Loucy (cell line): ENCODE data around the gene IBA57.

Source experiments
- H2AFZ ChIP-seq: fragments of 200-600 bp; sonication (generic); 2 replicates; pipeline ENCODE4 v1.6.0; 2016; ENCODE audit warnings: antibody characterized with exemption, mild to moderate bottlenecking, low read length, moderate library complexity
- H3F3A ChIP-seq: fragments of 200-600 bp; 2 replicates; pipeline ENCODE4 v1.6.0; 2016; ENCODE audit warnings: antibody characterized with exemption, low read depth, mild to moderate bottlenecking
- H3K27me3 ChIP-seq: fragments of 200-600 bp; sonication (generic); 2 replicates; pipeline ENCODE4 v1.6.1; 2014; ENCODE audit warnings: low read length, mild to moderate bottlenecking; ENCODE audit not compliant: insufficient read depth, poor library complexity, severe bottlenecking
- H3K36me3 ChIP-seq: fragments of 200-600 bp; sonication (generic); 2 replicates; pipeline ENCODE4 v1.6.1; 2016; ENCODE audit warnings: low read length; ENCODE audit not compliant: insufficient read depth
- H3K4me1 ChIP-seq: fragments of 200-600 bp; sonication (generic); 2 replicates; pipeline ENCODE4 v1.5.1; 2014; ENCODE audit warnings: low read length, mild to moderate bottlenecking; ENCODE audit not compliant: insufficient read depth, poor library complexity, severe bottlenecking
- H3K4me2 ChIP-seq: fragments of 200-600 bp; sonication (generic); 2 replicates; pipeline ENCODE4 v1.6.0; 2014; ENCODE audit warnings: antibody characterized with exemption, low read length, low read depth, mild to moderate bottlenecking; ENCODE audit not compliant: poor library complexity, severe bottlenecking
- H3K4me3 ChIP-seq: fragments of 200-600 bp; sonication (generic); 2 replicates; pipeline ENCODE4 v1.5.1; 2014; ENCODE audit warnings: low read length, mild to moderate bottlenecking, mixed read lengths; ENCODE audit not compliant: poor library complexity, severe bottlenecking
- H3K79me2 ChIP-seq: fragments of 200-600 bp; sonication (generic); 2 replicates; pipeline ENCODE4 v1.6.1; 2014; ENCODE audit warnings: low read length; ENCODE audit not compliant: insufficient read depth
- H3K9ac ChIP-seq: fragments of 200-600 bp; sonication (generic); 2 replicates; pipeline ENCODE4 v1.6.0; 2014; ENCODE audit warnings: mild to moderate bottlenecking, low read depth, low read length, moderate library complexity; ENCODE audit not compliant: poor library complexity, severe bottlenecking
- H3K9me2 ChIP-seq: fragments of 200-600 bp; sonication (generic); replicated peaks from 2 replicates; pipeline ENCODE4 v1.6.1; 2016; ENCODE audit warnings: low read depth, low read length, mixed read lengths
- H3K9me3 ChIP-seq: fragments of 200-600 bp; sonication (generic); 2 replicates; pipeline ENCODE4 v1.6.1; 2014; ENCODE audit warnings: mild to moderate bottlenecking, antibody characterized with exemption, low read length, low read depth; ENCODE audit not compliant: insufficient read depth
- H4K20me1 ChIP-seq: fragments of 200-600 bp; sonication (generic); 2 replicates; pipeline ENCODE4 v1.6.0; 2014; ENCODE audit warnings: antibody characterized with exemption, low read length, mild to moderate bottlenecking; ENCODE audit not compliant: insufficient read depth, poor library complexity, severe bottlenecking
- EZH2phosphoT487 ChIP-seq: fragments of 200-600 bp; IDR thresholded peaks from 2 replicates; pipeline ENCODE4 v1.6.1; 2018; ENCODE audit warnings: antibody characterized with exemption, mild to moderate bottlenecking, moderate library complexity, borderline replicate concordance
- TF ChIP-seq, protein P1 (sequence below): fragments of 200-600 bp; sonication (generic); conservative IDR thresholded peaks from 2 replicates; pipeline ENCODE4 v1.5.1; 2014; ENCODE audit warnings: mild to moderate bottlenecking, antibody characterized with exemption, low read length

The IBA57 gene

DNA sequence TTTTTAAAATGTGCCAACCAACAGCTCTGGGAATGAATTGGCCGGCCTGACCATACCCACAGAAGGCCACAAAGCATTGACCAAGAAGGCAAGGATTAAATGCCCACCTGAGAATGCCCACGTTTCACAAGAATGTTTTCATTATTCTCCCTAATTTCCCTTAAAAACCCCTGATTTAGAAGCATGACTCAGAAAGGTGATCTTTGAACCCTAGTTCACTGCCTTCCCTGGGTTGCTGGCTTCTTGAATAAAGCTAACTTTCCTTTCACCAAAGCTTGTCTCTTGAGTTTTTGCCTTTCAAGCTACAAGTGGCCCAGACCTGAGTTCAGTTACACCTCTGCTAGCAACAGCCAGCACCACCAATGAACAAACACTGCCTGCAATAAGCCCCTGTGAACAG, 42.1 kb upstream of the IBA57 start:
- TF ChIP-seq EZH2phosphoT487 = no peak
- TF ChIP-seq, protein P1, sequence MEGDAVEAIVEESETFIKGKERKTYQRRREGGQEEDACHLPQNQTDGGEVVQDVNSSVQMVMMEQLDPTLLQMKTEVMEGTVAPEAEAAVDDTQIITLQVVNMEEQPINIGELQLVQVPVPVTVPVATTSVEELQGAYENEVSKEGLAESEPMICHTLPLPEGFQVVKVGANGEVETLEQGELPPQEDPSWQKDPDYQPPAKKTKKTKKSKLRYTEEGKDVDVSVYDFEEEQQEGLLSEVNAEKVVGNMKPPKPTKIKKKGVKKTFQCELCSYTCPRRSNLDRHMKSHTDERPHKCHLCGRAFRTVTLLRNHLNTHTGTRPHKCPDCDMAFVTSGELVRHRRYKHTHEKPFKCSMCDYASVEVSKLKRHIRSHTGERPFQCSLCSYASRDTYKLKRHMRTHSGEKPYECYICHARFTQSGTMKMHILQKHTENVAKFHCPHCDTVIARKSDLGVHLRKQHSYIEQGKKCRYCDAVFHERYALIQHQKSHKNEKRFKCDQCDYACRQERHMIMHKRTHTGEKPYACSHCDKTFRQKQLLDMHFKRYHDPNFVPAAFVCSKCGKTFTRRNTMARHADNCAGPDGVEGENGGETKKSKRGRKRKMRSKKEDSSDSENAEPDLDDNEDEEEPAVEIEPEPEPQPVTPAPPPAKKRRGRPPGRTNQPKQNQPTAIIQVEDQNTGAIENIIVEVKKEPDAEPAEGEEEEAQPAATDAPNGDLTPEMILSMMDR = no peak
- Histone ChIP-seq H2AFZ (no peak overlapping the region), H3F3A (no peaks in the 10 kb centered on the region), H3K9me2 (no peaks in the 10 kb centered on the region), H3K79me2 (no peaks in the 10 kb centered on the region), H4K20me1 (no peaks in the 10 kb centered on the region), H3K36me3 (no peaks in the 10 kb centered on the region), H3K4me1 (no peaks in the 10 kb centered on the region), H3K4me2 (no peak overlapping the region), H3K27me3 (peaks cover 8% of the 10 kb centered on the region), H3K9me3 (no peaks in the 10 kb centered on the region), H3K4me3 (no peak overlapping the region), H3K9ac (no peak overlapping the region)

- TF ChIP-seq, protein P1 = no peak
- no peak for TF ChIP-seq EZH2phosphoT487
- Histone ChIP-seq H3K9me3 (no peaks in the 10 kb centered on the region), H2AFZ (no peak overlapping the region)
Measured at GRCh38 chr1:228125185-228125584, 40.4 kb upstream of the IBA57 start.

DNA sequence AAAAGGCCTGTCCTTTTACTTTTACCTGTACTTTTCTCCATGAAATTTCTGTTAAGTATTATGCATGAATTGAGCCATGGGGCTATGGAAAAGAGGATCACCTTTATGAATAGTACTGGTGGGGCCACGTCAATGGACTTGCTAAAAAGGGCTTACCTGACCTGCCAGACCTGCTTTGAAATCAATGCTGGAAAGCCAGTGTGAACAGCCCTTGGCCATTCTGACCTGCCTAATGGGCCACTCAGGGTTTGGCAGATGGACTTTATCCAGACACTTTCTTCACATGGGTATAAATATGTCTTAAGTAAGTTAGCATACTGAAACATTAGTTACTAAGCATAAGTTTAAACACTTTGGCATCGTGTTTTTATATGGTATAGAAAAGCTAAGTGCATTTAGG, 33.8 kb upstream of the IBA57 start:
- no peaks in the 10 kb centered on the region for H3K4me1 ChIP-seq
- no peaks in the 10 kb centered on the region for H3K36me3 ChIP-seq
- no peak overlapping the region for H3K4me3 ChIP-seq
- no peaks in the 10 kb centered on the region for H3K9me2 ChIP-seq
- H3K79me2 ChIP-seq = no peaks in the 10 kb centered on the region
- H4K20me1 ChIP-seq = no peaks in the 10 kb centered on the region
- H3K4me2 ChIP-seq = no peak overlapping the region
- no peaks in the 10 kb centered on the region for H3F3A ChIP-seq
- no peaks in the 10 kb centered on the region for H3K9me3 ChIP-seq
- no peak overlapping the region for H3K9ac ChIP-seq
- no peak overlapping the region for H2AFZ ChIP-seq
- TF ChIP-seq, protein P1 = no peak
- no peak for TF ChIP-seq EZH2phosphoT487
- no peaks in the 10 kb centered on the region for H3K27me3 ChIP-seq

More at GRCh38 chr1:228125185-228125584, 40.4 kb upstream of the IBA57 start:
- Histone ChIP-seq H3K79me2 (no peaks in the 10 kb centered on the region), H3K9me2 (no peaks in the 10 kb centered on the region), H3K4me2 (no peak overlapping the region), H3K27me3 (peaks cover 8% of the 10 kb centered on the region), H3F3A (no peaks in the 10 kb centered on the region), H3K4me3 (no peak overlapping the region), H4K20me1 (no peaks in the 10 kb centered on the region), H3K4me1 (no peaks in the 10 kb centered on the region), H3K36me3 (no peaks in the 10 kb centered on the region), H3K9ac (no peak overlapping the region)
